HEK293T (cell line): ENCODE measurements around the gene DOCK10.

ENCODE experiments used
- BHLHE40 ChIP-seq: fragments of 450-650 bp; IDR thresholded peaks from 2 replicates; pipeline ENCODE4 v1.6.1; 2016; ENCODE audit warnings: mild to moderate bottlenecking, moderate library complexity, borderline replicate concordance
- CTBP1 ChIP-seq: fragments of 450-650 bp; IDR thresholded peaks from 2 replicates; pipeline ENCODE4 v1.6.1; 2016; ENCODE audit warnings: borderline replicate concordance
- FOXM1 ChIP-seq: fragments of 450-650 bp; IDR thresholded peaks from 2 replicates; pipeline ENCODE4 v1.6.1; 2017; ENCODE audit warnings: mild to moderate bottlenecking, borderline replicate concordance
- HDGF ChIP-seq: fragments of 450-650 bp; IDR thresholded peaks from 2 replicates; pipeline ENCODE4 v1.6.1; 2017; ENCODE audit warnings: antibody characterized with exemption, borderline replicate concordance
- TARDBP ChIP-seq: fragments of 450-650 bp; IDR thresholded peaks from 2 replicates; pipeline ENCODE4 v1.6.1; 2016

DNA sequence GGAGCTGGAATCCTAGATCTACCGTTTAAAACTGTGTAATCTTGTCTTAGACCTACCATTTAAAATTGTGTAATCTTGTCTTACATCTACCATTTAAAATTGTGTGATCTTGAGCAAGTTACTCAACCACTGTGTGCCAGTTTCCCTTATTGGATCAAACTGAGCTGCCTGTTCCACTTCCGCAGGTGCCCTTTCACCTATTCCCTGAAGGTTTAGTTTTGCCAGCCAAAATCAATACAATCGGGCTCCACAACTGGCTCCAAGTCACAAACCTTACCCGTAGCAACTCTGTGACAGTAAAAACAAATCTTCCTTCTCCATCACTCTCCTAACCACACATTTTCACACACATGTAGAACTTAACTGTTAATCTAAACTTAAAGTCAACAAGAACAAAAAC is 20.1 kb downstream of the DOCK10 start:
- TF ChIP-seq BHLHE40 (no peak), FOXM1 (no peak), CTBP1 (no peak), TARDBP (no peak), HDGF (no peak)
